ENCODE results near the gene EP400. TPM values are rescaled to one million over a fixed set of nuclear protein-coding genes. Genes with fewer than 3 reads are reported as not detected.

Gene EP400
- total and polyA plus RNA-seq, 2 of the 13 experiments (the other 11 are each of a cell fraction or from before 2014, with no cell fraction given) = 4.9 to 5.0 TPM

DNA sequence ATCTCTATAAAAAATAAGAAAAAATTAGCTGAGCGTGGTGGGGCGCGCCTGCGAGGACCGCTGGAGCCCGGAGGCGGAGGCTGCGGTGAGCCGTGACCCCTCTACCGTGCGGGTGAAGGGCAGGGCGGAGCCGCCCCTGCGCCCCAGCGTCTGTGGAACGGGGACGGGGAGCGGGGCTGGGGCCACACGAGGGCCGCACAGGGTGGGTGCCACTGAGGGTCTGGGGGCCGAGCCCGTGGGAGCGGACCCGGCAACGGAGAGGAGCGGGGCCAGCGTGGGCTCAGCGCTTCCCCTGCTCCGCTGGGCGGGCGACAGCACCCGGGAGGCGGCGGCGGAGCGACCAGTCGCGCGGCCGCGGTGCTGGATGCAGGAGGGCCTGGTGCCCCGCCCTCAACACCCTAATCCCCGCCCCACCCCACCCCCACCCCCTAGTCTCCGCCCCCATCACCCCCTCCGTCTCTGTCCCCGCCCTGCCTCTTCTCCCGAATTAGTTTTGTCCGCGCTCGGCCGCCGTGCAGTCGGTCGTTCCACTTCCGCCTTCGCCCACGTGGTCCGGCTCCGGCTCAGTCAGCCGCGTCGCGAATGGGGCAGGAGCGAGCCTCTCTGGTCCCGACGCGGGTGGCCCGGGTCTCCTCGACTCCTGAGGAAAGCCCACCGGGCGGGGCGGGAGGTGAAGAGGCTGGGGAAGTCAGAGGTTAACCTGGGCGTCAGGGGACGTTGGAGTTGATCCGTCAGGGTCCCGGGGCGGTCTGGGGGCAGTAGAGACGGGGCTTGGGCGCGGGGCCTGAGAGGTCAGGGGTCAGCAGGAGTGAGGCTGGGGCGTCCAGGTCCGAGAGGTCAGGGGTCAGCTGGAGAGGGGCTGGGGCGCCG, 20.8 kb upstream of the EP400 start, which contains the start of gene PUS1 (continued):
- no peak for TF ChIP-seq SRF (IDR thresholded peaks at IDR 0.05; ENCODE audit: low read depth, low read length)
- TF ChIP-seq NFKB2 (CRISPR knock-in tag; IDR thresholded peaks at IDR 0.05; ENCODE audit: borderline replicate concordance) = peak; percentile 58; the same call in 1 of the 2 replicates
- TF ChIP-seq, protein P1, sequence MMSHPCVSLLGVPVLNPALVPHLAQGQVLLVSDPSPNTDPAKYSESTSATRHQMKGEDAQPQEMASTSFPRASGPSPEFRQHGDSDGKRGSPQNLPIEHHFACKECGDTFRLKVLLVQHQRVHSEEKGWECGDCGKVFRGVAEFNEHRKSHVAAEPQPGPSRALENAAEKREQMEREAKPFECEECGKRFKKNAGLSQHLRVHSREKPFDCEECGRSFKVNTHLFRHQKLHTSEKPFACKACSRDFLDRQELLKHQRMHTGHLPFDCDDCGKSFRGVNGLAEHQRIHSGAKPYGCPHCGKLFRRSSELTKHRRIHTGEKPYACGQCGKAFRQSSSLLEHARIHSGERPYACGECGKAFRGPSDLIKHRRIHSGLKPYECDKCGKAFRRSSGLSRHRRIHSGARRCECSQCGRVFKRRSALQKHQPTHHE (CRISPR knock-in tag; IDR thresholded peaks at IDR 0.05; ENCODE audit: borderline replicate concordance) = peak; percentile 71; the same call in 1 of the 2 replicates
- TF ChIP-seq KLF6 (CRISPR knock-in tag; IDR thresholded peaks at IDR 0.05) = peak; percentile 62; the same call in 1 of the 2 replicates
- TF ChIP-seq SRSF9 (IDR thresholded peaks at IDR 0.05; ENCODE audit: borderline replicate concordance, insufficient read depth, low read depth, low read length, poor library complexity, severe bottlenecking) = no peak
- no peak; the same call in 1 of the 2 replicates for TF ChIP-seq ZBTB3 (CRISPR knock-in tag; IDR thresholded peaks at IDR 0.05; ENCODE audit: borderline replicate concordance, low read depth)
- TF ChIP-seq, protein P2, sequence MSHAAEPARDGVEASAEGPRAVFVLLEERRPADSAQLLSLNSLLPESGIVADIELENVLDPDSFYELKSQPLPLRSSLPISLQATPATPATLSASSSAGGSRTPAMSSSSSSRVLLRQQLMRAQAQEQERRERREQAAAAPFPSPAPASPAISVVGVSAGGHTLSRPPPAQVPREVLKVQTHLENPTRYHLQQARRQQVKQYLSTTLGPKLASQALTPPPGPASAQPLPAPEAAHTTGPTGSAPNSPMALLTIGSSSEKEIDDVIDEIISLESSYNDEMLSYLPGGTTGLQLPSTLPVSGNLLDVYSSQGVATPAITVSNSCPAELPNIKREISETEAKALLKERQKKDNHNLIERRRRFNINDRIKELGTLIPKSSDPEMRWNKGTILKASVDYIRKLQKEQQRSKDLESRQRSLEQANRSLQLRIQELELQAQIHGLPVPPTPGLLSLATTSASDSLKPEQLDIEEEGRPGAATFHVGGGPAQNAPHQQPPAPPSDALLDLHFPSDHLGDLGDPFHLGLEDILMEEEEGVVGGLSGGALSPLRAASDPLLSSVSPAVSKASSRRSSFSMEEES (CRISPR knock-in tag; IDR thresholded peaks at IDR 0.05) = peak; percentile 45
- no peak for TF ChIP-seq ZNF33A (CRISPR knock-in tag; IDR thresholded peaks at IDR 0.05; ENCODE audit: borderline replicate concordance)
- TF ChIP-seq IKZF1 (IDR thresholded peaks at IDR 0.05) = no peak
- TF ChIP-seq CBFB (CRISPR knock-in tag; IDR thresholded peaks at IDR 0.05) = 0 out of 2 replicates have a peak, but pooled peaks have one; percentile 51
- TF ChIP-seq ZNF160 (CRISPR knock-in tag; IDR thresholded peaks at IDR 0.05) = 0 out of 2 replicates have a peak, but pooled peaks have one; percentile 21
- TF ChIP-seq, protein P3, sequence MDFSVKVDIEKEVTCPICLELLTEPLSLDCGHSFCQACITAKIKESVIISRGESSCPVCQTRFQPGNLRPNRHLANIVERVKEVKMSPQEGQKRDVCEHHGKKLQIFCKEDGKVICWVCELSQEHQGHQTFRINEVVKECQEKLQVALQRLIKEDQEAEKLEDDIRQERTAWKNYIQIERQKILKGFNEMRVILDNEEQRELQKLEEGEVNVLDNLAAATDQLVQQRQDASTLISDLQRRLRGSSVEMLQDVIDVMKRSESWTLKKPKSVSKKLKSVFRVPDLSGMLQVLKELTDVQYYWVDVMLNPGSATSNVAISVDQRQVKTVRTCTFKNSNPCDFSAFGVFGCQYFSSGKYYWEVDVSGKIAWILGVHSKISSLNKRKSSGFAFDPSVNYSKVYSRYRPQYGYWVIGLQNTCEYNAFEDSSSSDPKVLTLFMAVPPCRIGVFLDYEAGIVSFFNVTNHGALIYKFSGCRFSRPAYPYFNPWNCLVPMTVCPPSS (IDR thresholded peaks at IDR 0.05) = no peak
- TF ChIP-seq SMARCE1 (IDR thresholded peaks at IDR 0.05; ENCODE audit: borderline replicate concordance) = no peak
- no peak for TF ChIP-seq ZNF670 (CRISPR knock-in tag; IDR thresholded peaks at IDR 0.05; ENCODE audit: borderline replicate concordance)
- TF ChIP-seq SIN3B (IDR thresholded peaks at IDR 0.05; ENCODE audit: low read length) = no peak
- no peak for TF ChIP-seq JARID2 (CRISPR knock-in tag; IDR thresholded peaks at IDR 0.05; ENCODE audit: insufficient replicate concordance)
- TF ChIP-seq, protein P4, sequence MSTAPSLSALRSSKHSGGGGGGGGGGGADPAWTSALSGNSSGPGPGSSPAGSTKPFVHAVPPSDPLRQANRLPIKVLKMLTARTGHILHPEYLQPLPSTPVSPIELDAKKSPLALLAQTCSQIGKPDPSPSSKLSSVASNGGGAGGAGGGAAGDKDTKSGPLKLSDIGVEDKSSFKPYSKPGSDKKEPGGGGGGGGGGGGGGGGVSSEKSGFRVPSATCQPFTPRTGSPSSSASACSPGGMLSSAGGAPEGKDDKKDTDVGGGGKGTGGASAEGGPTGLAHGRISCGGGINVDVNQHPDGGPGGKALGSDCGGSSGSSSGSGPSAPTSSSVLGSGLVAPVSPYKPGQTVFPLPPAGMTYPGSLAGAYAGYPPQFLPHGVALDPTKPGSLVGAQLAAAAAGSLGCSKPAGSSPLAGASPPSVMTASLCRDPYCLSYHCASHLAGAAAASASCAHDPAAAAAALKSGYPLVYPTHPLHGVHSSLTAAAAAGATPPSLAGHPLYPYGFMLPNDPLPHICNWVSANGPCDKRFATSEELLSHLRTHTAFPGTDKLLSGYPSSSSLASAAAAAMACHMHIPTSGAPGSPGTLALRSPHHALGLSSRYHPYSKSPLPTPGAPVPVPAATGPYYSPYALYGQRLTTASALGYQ (CRISPR knock-in tag; IDR thresholded peaks at IDR 0.05) = 0 out of 2 replicates have a peak, but pooled peaks have one; percentile 19
